Measurements from ENCODE around the gene GOLM1. TPM values are rescaled to one million over a fixed set of nuclear protein-coding genes. Genes with fewer than 3 reads are reported as not detected.

Gene GOLM1
- total and polyA plus RNA-seq, 4 donors = 21.7 to 55.2 (median 35.7) TPM

DNA sequence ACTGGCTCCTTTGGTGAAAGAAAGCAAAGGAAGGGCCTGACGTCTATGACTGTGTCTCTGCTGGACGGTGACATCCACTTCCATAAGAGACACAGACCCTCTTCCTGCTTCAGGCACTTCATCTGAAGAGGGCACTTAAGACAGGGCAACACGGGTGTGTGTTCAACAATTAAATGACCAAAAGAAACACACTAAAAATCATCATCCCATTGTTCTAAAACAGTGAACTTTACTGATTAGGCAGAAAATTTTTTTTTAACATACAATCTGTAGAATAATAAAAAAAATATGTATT, 58.5 kb downstream of the GOLM1 start:
- Histone ChIP-seq H3K27me3 (ENCODE audit: control insufficient read depth in 3 of 3, insufficient read depth in 3 of 3, low read length in 2 of 3) (no peaks in the 10 kb centered on the region), H3K4me1 (ENCODE audit: control insufficient read depth in 5 of 5, insufficient read depth in 5 of 5, low read length in 5 of 5) (peaks cover 0 to 4% (median 0%) of the 10 kb centered on the region in 5 donors), H3K9ac (ENCODE audit: insufficient read depth in 1 of 2, low read length in 2 of 2) (no peak overlapping the region), H3K27ac (ENCODE audit: low read depth in 1 of 2, low read length in 1 of 2) (no peak overlapping the region), H3K36me3 (ENCODE audit: control insufficient read depth in 4 of 4, insufficient read depth in 4 of 4, low read length in 4 of 4) (peaks cover 0 to 9% (median 1%) of the 10 kb centered on the region in 4 donors), H3K9me3 (ENCODE audit: control insufficient read depth in 4 of 4, insufficient read depth in 3 of 4, low read length in 3 of 4) (no peaks in the 10 kb centered on the region), H3K4me3 (no peak overlapping the region)
- TF ChIP-seq, protein P1, sequence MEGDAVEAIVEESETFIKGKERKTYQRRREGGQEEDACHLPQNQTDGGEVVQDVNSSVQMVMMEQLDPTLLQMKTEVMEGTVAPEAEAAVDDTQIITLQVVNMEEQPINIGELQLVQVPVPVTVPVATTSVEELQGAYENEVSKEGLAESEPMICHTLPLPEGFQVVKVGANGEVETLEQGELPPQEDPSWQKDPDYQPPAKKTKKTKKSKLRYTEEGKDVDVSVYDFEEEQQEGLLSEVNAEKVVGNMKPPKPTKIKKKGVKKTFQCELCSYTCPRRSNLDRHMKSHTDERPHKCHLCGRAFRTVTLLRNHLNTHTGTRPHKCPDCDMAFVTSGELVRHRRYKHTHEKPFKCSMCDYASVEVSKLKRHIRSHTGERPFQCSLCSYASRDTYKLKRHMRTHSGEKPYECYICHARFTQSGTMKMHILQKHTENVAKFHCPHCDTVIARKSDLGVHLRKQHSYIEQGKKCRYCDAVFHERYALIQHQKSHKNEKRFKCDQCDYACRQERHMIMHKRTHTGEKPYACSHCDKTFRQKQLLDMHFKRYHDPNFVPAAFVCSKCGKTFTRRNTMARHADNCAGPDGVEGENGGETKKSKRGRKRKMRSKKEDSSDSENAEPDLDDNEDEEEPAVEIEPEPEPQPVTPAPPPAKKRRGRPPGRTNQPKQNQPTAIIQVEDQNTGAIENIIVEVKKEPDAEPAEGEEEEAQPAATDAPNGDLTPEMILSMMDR (IDR thresholded peaks at IDR 0.05; ENCODE audit: control extremely low read depth, extremely low read depth) = no peak
- ATAC-seq (ENCODE audit: insufficient read depth, low FRiP score) (no peak), DNase-seq (no peak)
- 52 to 67% methylated on average over 3 of the region's 3 CpGs for WGBS, 2 donors

DNA sequence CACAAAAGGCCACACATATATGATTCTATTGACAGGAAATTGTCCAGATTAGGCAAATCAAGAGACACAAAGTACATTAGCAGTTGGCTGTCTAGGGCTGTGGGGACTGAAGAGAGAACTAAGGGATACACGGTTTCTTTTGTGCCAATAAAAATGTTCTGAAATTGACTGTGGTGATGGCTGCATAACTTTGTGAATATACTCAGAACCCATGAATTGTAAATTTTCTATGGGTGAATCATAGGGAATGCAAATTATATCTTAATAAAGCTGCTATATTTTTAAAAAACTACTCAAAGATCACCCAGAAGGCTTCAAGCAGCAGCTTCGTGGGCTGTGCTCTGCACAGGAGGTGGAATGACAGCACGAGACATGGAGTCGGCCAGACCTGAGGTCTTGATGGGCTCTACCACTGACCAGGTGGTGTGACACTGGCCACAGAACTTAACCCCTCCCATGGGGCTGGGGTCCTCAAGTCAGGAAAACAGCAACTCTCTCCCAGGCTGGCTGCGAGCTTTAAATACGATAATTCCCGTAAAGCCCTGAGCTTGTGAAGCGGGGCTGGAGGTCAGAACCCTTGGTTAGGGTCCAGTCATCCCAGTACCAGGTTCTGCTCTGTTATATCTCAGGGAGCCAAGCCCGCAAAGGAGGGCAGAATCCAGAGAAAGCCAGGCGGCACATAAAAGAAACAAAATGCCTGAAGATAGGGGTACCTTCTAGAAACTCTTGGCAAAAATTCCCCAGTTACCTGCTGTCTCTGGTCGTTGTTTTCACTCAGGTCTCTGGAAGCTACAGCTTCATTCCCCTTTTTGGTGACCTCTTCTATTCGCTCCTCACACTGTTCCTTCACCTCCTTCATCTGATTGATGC, 59.1 kb downstream of the GOLM1 start:
- WGBS, 2 donors = 95 to 96% methylated on average over 12 of the region's 12 CpGs
- H3K4me1 ChIP-seq (ENCODE audit: control insufficient read depth in 5 of 5, insufficient read depth in 5 of 5, low read length in 5 of 5) = peaks cover 0 to 4% (median 0%) of the 10 kb centered on the region in 5 donors
- peaks cover 0 to 10% (median 2%) of the 10 kb centered on the region in 4 donors for H3K36me3 ChIP-seq (ENCODE audit: control insufficient read depth in 4 of 4, insufficient read depth in 4 of 4, low read length in 4 of 4)
- no peak overlapping the region for H3K27ac ChIP-seq (ENCODE audit: low read depth in 1 of 2, low read length in 1 of 2)
- TF ChIP-seq, protein P1 (IDR thresholded peaks at IDR 0.05; ENCODE audit: control extremely low read depth, extremely low read depth) = no peak
- DNase-seq = no peak
- no peak overlapping the region for H3K9ac ChIP-seq (ENCODE audit: insufficient read depth in 1 of 2, low read length in 2 of 2)
- no peak overlapping the region for H3K4me3 ChIP-seq
- H3K27me3 ChIP-seq (ENCODE audit: control insufficient read depth in 3 of 3, insufficient read depth in 3 of 3, low read length in 2 of 3) = no peaks in the 10 kb centered on the region
- no peak for ATAC-seq (ENCODE audit: insufficient read depth, low FRiP score)
- H3K9me3 ChIP-seq (ENCODE audit: control insufficient read depth in 4 of 4, insufficient read depth in 3 of 4, low read length in 3 of 4) = no peaks in the 10 kb centered on the region

DNA sequence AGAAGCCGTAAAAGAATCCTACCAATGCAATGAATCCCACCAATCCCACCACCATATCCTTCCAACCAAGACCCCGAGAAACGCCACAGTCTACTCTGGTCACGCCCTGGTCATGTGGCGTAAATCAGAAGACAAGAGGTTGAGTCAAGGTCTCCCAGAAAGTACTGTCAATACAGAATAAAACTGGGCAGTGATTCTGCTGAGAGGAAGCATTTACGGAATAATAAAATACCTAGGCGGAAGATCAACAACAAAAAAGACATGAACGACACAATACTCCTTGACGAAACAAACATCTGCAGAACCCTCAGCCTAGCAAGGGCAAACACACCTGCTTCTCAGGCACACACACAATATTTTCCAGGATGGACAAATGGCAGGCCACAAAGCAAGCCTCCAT, 62.8 kb downstream of the GOLM1 start:
- Histone ChIP-seq H3K9ac (ENCODE audit: insufficient read depth in 1 of 2, low read length in 2 of 2) (no peak overlapping the region), H3K36me3 (ENCODE audit: control insufficient read depth in 4 of 4, insufficient read depth in 4 of 4, low read length in 4 of 4) (peaks cover 0 to 19% (median 11%) of the 10 kb centered on the region in 4 donors), H3K4me1 (ENCODE audit: control insufficient read depth in 5 of 5, insufficient read depth in 5 of 5, low read length in 5 of 5) (peaks cover 0 to 3% (median 0%) of the 10 kb centered on the region in 5 donors), H3K9me3 (ENCODE audit: control insufficient read depth in 4 of 4, insufficient read depth in 3 of 4, low read length in 3 of 4) (no peaks in the 10 kb centered on the region), H3K27ac (ENCODE audit: low read depth in 1 of 2, low read length in 1 of 2) (no peak overlapping the region), H3K27me3 (ENCODE audit: control insufficient read depth in 3 of 3, insufficient read depth in 3 of 3, low read length in 2 of 3) (no peaks in the 10 kb centered on the region), H3K4me3 (no peak overlapping the region)
- DNase-seq = no peak
- ATAC-seq (ENCODE audit: insufficient read depth, low FRiP score) = no peak
- TF ChIP-seq, protein P1 (IDR thresholded peaks at IDR 0.05; ENCODE audit: control extremely low read depth, extremely low read depth) = no peak
- WGBS, 2 donors = 96 to 98% methylated on average over 9 of the region's 9 CpGs
